ENCODE results near the gene ELMO3. TPM values are rescaled to one million over a fixed set of nuclear protein-coding genes. Genes with fewer than 3 reads are reported as not detected.

ELMO3 gene
- total RNA-seq, 1 donor from 2014 or later = 0.56 TPM

DNA sequence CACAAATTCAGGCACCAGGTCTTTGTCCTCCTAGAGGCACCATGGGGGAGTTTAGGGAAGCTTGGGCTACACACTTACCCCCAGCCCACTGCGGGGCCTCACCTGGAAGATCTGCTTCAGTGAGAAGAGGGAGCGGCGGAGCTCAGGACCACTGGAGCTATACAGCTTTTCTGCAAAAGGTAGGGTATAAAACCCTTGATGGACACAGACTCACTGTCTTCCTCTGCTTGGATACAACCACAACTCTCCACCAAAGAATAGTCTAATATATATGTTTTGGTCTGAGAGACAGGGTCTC, 39.3 kb downstream of the ELMO3 start:
- DNase-seq (ENCODE audit: low read depth) = no peak

DNA sequence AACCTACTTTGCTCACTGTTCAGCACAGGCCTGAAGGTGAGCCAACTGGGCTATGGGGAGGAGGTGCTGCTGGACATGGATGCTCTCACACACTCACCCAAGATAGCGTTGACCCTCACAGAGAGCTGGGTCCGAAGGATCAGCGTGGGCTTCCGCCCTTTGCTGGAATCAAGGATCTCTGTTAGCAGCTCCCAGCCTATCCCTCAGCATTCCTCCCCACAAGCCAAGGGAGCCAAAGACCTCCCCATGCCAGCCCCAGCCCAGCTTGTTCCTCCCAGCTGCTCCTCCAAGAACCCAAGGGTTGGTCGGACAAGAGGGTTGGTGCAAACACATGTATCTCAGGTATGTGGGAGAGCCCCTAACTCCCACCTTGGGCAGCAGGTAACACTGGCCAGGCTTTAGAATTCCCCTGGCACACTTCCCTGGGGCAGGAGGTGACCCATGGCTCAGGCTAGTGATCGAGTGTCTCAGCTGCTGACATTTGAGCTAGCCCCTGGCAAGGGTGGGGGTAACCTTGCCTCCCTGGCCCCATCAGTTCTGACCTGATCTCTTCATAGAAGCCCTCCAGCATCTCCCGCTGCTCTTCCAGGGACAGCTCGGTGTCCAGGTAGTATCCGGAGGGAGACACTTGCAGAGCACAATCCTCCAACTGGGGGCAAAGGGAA, 40.0 kb downstream of the ELMO3 start:
- DNase-seq (ENCODE audit: low read depth) = no peak

DNA sequence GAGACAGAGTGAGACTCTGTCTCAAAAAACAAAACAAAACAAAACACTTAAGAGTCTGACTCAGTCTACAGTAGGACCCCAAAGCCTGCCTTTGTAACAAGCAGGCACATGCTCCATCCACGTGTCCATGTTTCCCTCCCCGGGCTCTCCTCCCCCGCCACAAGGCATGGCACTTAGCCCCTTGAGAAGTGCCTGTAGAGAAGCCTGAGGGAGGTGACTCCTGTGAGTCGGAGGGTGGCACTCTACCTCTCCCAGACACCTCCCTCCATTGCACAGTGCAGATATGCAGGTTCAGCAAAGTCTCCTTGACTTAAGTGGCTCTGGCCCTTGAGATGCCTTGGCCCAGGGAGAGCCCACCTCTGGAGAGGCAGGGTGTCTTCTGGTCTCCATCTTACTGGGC, 41.6 kb downstream of the ELMO3 start:
- DNase-seq (ENCODE audit: low read depth) = no peak

GRCh38 chr16:67241008-67241900, 42.3 kb downstream of the ELMO3 start:
- peak; percentile 92 for DNase-seq (ENCODE audit: low read depth)

DNA sequence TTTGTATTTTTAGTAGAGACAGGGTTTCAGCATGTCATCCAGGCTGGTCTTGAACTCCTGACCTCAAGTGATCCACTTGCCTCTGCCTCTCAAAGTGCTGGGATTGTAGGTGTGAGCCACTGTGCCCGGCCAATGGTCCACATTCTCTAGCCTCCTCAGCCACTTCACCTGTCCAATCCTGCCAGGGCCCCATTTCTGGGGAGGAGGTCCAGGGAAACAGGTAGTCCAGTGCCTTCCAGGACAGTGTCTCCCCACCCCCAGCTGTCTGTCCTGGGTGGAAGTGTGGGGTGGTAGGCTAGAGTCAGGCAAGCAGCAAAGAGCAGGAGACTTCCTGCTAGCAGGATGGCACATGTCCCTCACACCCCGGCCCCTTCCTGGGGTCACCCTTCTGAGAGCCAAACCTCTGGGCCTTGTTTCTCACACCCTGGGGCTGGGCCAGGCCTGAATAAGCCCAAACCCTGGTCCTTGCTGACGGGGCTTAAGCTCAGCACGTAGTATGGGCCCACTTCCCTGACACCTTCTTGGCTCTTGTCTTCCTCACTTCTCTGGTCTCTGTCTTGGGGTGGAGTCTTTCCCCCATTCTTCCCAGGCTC, 43.3 kb downstream of the ELMO3 start:
- DNase-seq (ENCODE audit: low read depth) = no peak

DNA sequence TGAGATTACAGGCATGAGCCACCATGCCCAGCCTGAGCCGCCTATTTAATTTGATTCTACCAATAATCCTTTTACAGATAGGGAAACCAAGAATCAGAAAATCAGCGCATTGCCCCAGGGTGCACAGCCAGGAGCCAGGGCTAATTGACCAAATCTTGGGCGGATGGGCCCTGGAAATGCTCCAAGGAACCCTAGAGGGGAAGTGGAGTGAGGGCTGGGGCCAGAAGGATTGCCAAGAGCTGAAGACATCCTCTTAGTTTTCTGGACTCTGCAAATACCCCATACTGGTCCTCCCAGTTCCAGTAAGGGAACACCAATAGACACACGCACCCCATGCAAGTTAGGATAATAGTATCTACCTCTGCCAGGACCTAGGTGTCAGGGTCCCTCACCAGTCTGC, 44.5 kb downstream of the ELMO3 start:
- DNase-seq (ENCODE audit: low read depth) = no peak

DNA sequence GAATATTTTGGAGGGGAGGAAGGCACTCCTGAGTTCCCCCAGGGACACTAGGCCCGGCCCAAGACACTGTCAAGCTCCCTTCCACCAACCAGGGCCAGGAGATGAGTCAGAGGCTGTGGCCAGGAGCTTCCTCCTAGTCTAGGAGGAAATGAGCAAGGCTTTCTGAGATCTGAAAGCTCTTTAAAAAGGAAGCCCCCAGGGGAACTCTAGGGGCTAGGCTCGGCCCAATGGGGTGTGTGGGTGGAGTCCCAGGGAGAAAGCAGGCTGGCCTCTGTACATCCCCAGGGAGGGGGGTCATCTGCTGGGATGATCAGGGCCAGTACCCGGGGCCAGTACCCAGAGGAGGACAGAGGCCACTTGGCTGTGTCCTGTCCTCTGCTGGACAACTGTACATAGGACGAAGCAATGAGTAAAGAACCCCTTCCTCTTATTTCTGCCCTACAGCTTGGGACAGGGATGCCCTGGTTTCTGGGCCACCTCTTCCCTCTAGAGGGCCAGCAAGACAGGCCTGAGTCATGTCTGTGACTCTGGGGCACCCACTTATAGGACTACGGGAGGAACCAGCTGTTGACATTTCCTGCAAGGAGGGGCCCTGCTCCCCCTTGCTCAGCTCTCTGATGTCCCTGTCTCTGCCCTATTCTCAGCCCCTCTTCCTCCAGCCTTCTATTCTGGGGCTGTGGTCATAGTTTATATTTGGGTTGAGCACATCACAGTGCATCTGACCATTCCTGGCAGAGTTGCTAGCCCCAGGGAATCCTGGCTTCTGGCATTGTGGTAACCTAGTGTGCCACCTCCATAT, 45.7 kb downstream of the ELMO3 start:
- peak; percentile 98 for DNase-seq (ENCODE audit: low read depth)

GRCh38 chr16:67245186-67245585, 46.3 kb downstream of the ELMO3 start:
- DNase-seq (ENCODE audit: low read depth) = no peak

- DNase-seq (ENCODE audit: low read depth) = no peak
Measured at GRCh38 chr16:67245674-67246080, 46.7 kb downstream of the ELMO3 start.

DNA sequence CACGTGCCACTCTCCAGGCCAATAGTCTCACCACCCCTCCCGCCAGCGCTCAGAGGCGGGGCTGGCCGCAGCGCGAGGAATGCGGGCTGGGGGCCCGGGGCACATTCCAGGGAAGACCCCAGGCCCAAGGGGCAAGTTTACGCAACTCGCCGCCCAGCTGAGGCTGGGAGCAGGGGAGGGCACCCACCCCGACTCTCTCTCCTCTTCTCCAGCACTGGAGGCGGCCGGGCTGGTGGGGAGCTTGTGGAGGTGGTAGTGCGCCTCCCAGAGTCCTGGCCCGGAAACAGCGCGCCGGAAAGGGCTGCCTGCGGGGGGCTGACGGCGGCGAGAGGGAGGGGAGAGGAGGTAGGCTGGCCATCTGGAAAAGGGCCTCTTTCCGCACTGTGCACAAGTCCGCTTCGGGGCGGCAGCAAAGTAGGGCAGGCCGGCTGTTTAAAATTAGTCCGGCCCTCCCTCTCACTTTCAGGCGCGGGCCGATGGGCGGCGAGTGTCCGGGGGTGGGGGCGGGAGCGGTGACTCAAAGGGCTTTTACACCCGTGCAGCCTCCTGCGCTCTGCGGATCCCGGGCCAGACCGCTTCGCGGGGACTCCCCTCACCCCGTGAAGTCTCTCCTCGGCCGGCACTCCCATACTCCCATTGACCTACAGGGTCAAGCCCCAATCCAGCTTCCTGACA, 47.3 kb downstream of the ELMO3 start:
- DNase-seq (ENCODE audit: low read depth) = peak; percentile 87

DNA sequence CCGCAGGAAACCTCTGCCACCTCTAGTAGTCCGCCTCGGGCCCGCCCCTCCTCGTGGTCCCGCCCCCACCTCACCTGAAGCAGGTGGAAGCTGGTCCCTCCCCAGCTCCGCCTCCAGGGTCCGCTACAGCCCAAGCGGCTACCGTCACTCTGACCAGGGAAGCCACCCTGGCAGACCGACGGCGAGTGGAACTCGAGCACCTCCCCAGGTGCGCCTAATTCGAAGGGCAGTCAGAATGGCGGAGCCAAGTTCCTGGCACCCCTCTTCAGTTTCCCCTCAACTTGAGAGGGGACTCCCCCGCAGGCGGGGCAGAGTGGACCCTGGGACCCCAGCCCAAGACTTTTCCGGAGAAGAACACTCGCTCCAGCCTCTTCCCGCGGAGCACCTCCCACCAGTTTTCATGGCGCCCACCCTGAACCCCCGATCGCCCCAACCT, 47.8 kb downstream of the ELMO3 start:
- DNase-seq (ENCODE audit: low read depth) = no peak

DNA sequence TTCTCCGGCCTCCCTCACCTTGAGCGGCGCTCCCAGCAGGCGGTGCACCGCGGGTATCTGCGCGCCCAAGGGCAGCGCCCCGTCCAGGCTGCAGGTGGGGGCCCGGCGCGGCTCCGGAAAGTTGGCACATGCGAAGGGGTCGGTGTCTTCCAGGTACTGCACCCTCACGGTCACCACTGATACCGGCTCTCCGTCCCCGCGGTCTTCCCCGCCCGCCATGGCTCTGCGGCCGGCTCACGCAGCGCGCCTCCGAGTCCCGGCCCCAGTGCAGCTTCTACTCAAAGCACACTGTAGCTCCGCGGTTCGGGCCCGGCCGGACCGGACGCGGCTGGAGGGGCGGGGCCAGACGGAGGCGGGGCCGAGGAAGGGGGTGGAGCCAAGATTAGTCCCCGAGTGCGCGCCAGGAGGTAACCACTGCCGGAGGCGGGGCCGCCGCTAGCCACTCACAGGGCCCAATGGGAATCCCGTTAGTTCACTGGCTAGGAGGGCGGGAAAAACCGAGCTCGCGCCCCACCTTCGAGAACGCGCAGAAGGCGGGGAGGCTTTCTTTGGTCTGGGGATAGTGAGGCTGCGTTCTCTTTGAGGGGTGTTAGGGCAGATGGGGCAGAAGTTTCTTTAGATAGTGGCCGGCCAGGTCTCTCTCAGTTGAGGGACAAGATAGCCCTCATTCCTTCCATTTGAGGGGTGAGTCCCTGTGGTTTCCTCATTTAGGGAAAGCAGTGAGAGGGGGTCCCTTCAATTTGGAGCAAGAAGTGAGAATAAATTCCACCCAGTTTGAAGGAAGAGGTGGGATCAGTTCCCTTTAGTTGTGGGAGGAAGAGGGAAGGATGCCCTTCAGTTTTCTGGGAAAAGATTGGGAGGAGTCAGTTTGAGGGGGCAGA, 48.5 kb downstream of the ELMO3 start, which contains the start of gene FHOD1:
Gene FHOD1, minus strand, starts transcription at position 290 of the 881 bp plus-strand sequence. Its CDS starts 71 bp downstream, at position 219.
- peak; percentile 94 for DNase-seq (ENCODE audit: low read depth)

DNA sequence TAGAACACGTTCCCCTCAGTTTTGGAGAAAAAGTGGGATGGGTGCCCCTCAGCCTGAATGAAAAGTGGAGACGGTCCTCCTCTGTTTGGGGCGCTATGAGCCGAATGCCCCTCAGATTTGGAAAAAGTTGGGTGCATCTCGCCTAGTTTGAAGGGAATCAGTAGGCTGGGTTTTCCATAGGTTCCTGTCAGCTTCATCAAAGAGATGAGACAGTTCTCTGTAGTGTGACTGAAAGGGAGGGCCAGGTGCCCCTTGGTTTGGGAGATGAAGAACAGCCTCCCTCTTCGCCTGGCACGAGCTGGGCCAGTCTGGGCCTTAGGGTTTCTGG, 49.1 kb downstream of the ELMO3 start:
- no peak for DNase-seq (ENCODE audit: low read depth)

DNA sequence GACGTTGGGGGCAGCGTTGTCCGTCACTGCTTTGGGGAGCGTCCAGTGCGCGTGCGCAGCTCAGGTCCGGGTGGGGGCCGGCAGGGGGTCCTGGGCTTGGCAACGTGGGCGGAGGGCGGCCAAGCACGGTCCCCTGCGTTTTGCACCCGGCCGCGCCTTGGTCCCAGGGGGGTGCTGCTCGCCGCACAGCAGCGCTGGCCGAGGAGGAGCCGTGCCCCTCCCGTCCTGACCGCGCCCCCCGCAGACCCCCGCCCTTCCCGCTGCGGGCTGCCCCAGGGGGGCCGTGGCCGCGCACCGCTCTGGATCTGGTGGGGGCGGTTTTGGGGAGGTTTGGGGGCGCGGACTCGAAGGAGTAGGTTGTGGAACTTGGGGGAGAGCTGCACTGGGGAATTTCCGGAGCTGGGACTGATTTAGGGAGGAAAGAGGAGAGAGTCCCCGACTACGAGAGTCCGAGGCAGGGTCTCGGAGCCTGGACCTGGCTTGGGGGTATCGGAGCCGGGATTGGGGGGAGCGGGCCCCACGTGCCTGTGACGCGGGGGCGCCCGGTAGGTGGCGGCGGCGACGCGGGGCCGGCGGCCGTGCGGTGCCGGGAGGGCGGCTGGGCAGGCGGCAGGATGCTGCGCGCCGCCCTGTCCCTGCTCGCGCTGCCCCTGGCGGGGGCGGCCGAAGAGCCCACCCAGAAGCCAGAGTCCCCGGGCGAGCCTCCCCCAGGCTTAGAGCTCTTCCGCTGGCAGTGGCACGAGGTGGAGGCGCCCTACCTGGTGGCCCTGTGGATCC, 49.7 kb downstream of the ELMO3 start, which contains the start of gene SLC9A5:
Gene SLC9A5, plus strand, starts transcription at position 579 of the 777 bp plus-strand sequence. Its CDS starts 36 bp downstream, at position 615.
- DNase-seq (ENCODE audit: low read depth) = no peak

DNA sequence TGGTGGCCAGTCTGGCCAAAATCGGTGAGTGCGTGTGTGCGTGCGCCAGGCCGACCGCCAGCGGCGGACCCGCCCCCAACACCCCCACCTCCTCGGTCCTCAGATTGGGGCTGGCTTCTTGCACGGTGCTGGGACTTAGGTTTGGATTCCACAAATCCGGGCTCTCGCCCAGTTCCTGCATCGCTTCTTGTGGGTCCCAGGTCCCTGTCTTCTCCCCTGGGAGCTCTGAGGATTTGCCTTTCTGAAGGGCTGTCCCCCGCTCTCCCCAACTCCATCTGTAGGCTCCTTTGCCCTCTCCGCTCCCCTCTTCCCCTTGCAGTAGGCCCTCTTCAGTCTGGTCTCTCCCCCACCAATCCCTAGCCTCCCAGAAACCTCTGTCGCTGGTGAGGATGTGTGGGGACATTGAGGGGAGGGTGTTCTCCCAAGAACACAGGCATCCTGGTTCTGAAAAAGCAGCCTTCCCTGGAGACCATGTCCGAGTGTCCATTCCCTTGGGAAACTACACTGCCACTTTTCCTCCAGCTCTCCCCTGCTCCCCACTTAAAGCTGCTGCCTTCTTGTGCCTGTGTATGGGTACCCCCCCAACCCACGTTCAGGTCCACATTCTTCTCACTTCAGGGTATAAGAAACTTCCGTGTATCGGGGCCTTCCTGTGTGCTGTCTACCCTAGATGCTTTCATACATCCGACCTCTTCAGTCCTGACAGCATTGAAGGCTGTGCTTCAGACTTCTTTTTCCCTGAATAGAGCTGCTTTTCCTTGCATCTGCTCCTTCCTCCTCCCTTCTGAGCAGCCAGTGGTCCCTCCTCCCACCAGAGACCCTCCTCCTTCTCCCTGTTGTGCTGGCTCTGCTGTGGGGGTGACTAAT, 50.5 kb downstream of the ELMO3 start:
- DNase-seq (ENCODE audit: low read depth) = no peak

DNA sequence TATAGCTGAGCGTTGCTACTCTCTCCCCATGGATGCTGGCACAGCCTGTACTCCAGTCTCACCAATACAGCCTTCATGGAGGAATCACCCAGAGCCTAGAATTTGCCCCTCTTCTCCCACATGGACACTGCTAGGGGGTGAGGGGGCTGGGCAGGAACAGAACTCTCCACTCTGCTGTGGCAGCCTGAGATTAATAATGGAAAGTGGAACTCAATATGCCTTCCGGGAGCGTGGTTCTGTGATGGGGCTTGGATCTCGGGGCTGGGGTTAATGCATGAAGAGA, 51.1 kb downstream of the ELMO3 start:
- no peak for DNase-seq (ENCODE audit: low read depth)

- DNase-seq (ENCODE audit: low read depth) = peak; percentile 86
Measured at GRCh38 chr16:67252609-67253497, 53.9 kb downstream of the ELMO3 start.
